H1 (cell line): Measurements from ENCODE around the gene RBM46. TPM values are rescaled to one million over a fixed set of nuclear protein-coding genes. Genes with fewer than 3 reads are reported as not detected.

Experiments used
- ATF3 ChIP-seq: IDR thresholded peaks from 2 replicates; pipeline ENCODE4 v1.6.1; 2011; ENCODE audit warnings: low read depth, mild to moderate bottlenecking, low read length; ENCODE audit not compliant: insufficient read depth
- CREB1 ChIP-seq: IDR thresholded peaks from 2 replicates; pipeline ENCODE4 v1.6.1; 2012; ENCODE audit warnings: inconsistent platforms
- CTCF ChIP-seq, 3 experiments: IDR thresholded peaks; 1 replicate in 2 of 3; 2 replicates in 1 of 3; pipeline versions ENCODE4 v1.5.1 to v1.6.1; 2011; ENCODE audit warnings: low read length in 3 of 3, mild to moderate bottlenecking in 3 of 3, inconsistent platforms in 2 of 3, low read depth in 1 of 3, moderate library complexity in 1 of 3; ENCODE audit not compliant: insufficient read depth in 1 of 3; ENCODE audit errors: control extremely low read depth in 1 of 3
- EZH2 ChIP-seq: fragments of 200-600 bp; sonication (generic); IDR thresholded peaks from 2 replicates; pipeline ENCODE4 v1.7.1; 2012; ENCODE audit warnings: low read depth, mild to moderate bottlenecking, moderate library complexity, low read length, inconsistent platforms; ENCODE audit not compliant: severe bottlenecking
- HDAC2 ChIP-seq, 2 experiments: fragments of 300-600 bp in 1 of 2; sonication (generic) in 1 of 2; IDR thresholded peaks; 2 replicates each; pipeline ENCODE4 v1.6.1; 2011 to 2012; ENCODE audit warnings: low read depth in 2 of 2, low read length in 2 of 2, mild to moderate bottlenecking in 2 of 2, moderate library complexity in 2 of 2, borderline replicate concordance in 1 of 2, inconsistent platforms in 1 of 2
- KDM4A ChIP-seq: IDR thresholded peaks from one replicate; pipeline ENCODE4 v1.7.1; 2012; ENCODE audit warnings: low read depth, mild to moderate bottlenecking, moderate library complexity, low read length, inconsistent platforms; ENCODE audit not compliant: severe bottlenecking
- PHF8 ChIP-seq: fragments of 200-600 bp; sonication (generic); conservative IDR thresholded peaks from 2 replicates; pipeline ENCODE4 v1.7.1; 2012; ENCODE audit warnings: low read depth, mild to moderate bottlenecking, inconsistent platforms, low read length, moderate library complexity
- POLR2A ChIP-seq, 2 experiments: IDR thresholded peaks; 1 replicate in 1 of 2; 2 replicates in 1 of 2; pipeline ENCODE4 v1.6.1; 2011; ENCODE audit warnings: low read depth in 2 of 2, low read length in 2 of 2, mild to moderate bottlenecking in 2 of 2; ENCODE audit errors: control extremely low read depth in 1 of 2
- RNF2 ChIP-seq: fragments of 200-900, 300-1000 bp; sonication (generic); IDR thresholded peaks from 2 replicates; pipeline ENCODE4 v1.7.1; 2016; ENCODE audit warnings: borderline replicate concordance, low read depth, mild to moderate bottlenecking, antibody characterized with exemption, low read length; ENCODE audit not compliant: poor library complexity, severe bottlenecking; ENCODE audit errors: missing control alignments
- SUZ12 ChIP-seq: fragments of 200-600 bp; sonication (generic); IDR thresholded peaks from 2 replicates; pipeline ENCODE4 v1.6.1; 2012; ENCODE audit warnings: mild to moderate bottlenecking, inconsistent platforms, low read length, moderate library complexity, mixed read lengths
- TAF1 ChIP-seq: IDR thresholded peaks from 2 replicates; pipeline ENCODE4 v1.6.1; 2011; ENCODE audit warnings: mild to moderate bottlenecking, low read depth, low read length
- YY1 ChIP-seq: IDR thresholded peaks from 2 replicates; pipeline ENCODE4 v1.6.1; 2011; ENCODE audit warnings: low read depth, mild to moderate bottlenecking, low read length
- polyA plus RNA-seq, 7 experiments: library from polyadenylated mRNA; depleted of rRNA in 3 of 7; stranded (reverse) in 5 of 7; unstranded in 2 of 7; fragments of >200 nt in 5 of 7; fragments of 200-250 nt in 2 of 7; gene quantifications; 1 replicate in 5 of 7; 2 replicates in 1 of 7; 4 replicates in 1 of 7; pipeline versions ENCODE4 v1.2.1 to v1.2.3, GENCODE V29; 2011 to 2013; ENCODE audit warnings: missing spikeins in 2 of 7, mixed read lengths in 2 of 7
- total RNA-seq: library from RNA; stranded (reverse); fragmentation: NEBNext Ultra II Directional; extraction: Animal tissue kit (Norgen Biotek cat#: 25700); gene quantifications from 2 replicates; pipeline ENCODE4 v1.2.1, GENCODE V29; 2021

The RBM46 gene
- total and polyA plus RNA-seq, 2 of the 8 experiments (the other 6 are each of a cell fraction or from before 2014, with no cell fraction given): 0.12 to 0.54 TPM

- TF ChIP-seq YY1 (peak; percentile 79), PHF8 (peak; percentile 81), POLR2A (IDR thresholded peaks at IDR 0.05; ENCODE audit: control extremely low read depth in 1 of 2, low read depth in 2 of 2, low read length in 2 of 2) (peak; percentile 67 to 91), EZH2 (no peak), SUZ12 (no peak), KDM4A (peak; percentile 87), CREB1 (peak; percentile 64), RNF2 (peak; percentile 24), ATF3 (no peak), TAF1 (peak; percentile 86), HDAC2 (IDR thresholded peaks at IDR 0.05; ENCODE audit: borderline replicate concordance in 1 of 2, low read depth in 2 of 2, low read length in 2 of 2) (0 out of 4 replicates have a peak, but pooled peaks of 1 of the 2 experiments have one; percentile 13), CTCF (IDR thresholded peaks at IDR 0.05; ENCODE audit: control extremely low read depth in 1 of 3, insufficient read depth in 1 of 3, low read depth in 1 of 3, low read length in 3 of 3) (peak; percentile 42 to 69 (median 54))
Measured at GRCh38 chr4:154743683-154744340, 37.3 kb upstream of the RBM46 start, which contains the start of gene LRAT (continued).
